SK-N-SH (cell line): ENCODE data around the gene ARID4B.

Source experiments
- CHD2 ChIP-seq: fragments of 150-350 bp; IDR thresholded peaks from 2 replicates; pipeline ENCODE4 v1.6.1; 2018; ENCODE audit warnings: low read length; ENCODE audit not compliant: partially characterized antibody
- EZH2phosphoT487 ChIP-seq: fragments of 200-600 bp; sonication (generic); IDR thresholded peaks from 2 replicates; pipeline ENCODE4 v1.6.1; 2017; ENCODE audit warnings: low read depth, mixed run types, mild to moderate bottlenecking, antibody characterized with exemption, moderate library complexity, borderline replicate concordance
- FOSL2 ChIP-seq: IDR thresholded peaks from 2 replicates; pipeline ENCODE4 v1.4.0; 2012; ENCODE audit warnings: low read depth, mild to moderate bottlenecking, moderate library complexity, borderline replicate concordance
- NRF1 ChIP-seq: IDR thresholded peaks from 2 replicates; pipeline ENCODE4 v1.6.1; 2012; ENCODE audit warnings: low read depth, mild to moderate bottlenecking, low read length
- POLR2AphosphoS5 ChIP-seq: IDR thresholded peaks from 2 replicates; pipeline ENCODE4 v1.6.1; 2012; ENCODE audit warnings: low read depth, low read length
- SMC3 ChIP-seq: IDR thresholded peaks from 2 replicates; pipeline ENCODE4 v1.6.1; 2012; ENCODE audit warnings: low read depth, low read length, improper control_type of control experiment
- YY1 ChIP-seq: IDR thresholded peaks from 2 replicates; pipeline ENCODE4 v1.4.0; 2012; ENCODE audit warnings: low read depth, mild to moderate bottlenecking
- TF ChIP-seq, protein P1 (sequence below): fragments of 200-600 bp; sonication (generic); IDR thresholded peaks from 2 replicates; pipeline ENCODE4 v1.6.1; 2017; ENCODE audit warnings: antibody characterized with exemption, mild to moderate bottlenecking, moderate library complexity
- TF ChIP-seq, protein P2 (sequence below): IDR thresholded peaks from 2 replicates; pipeline ENCODE4 v1.4.0; 2012; ENCODE audit warnings: low read depth, borderline replicate concordance
- TF ChIP-seq, protein P3 (sequence below): IDR thresholded peaks from 2 replicates; pipeline ENCODE4 v1.6.1; 2012; ENCODE audit warnings: mild to moderate bottlenecking, low read depth, low read length, moderate library complexity
- TF ChIP-seq, protein P4 (sequence below): IDR thresholded peaks from 2 replicates; pipeline ENCODE4 v1.4.0; 2012; ENCODE audit warnings: low read depth
- TF ChIP-seq, protein P5 (sequence below): IDR thresholded peaks from 2 replicates; pipeline ENCODE4; 2012
- TF ChIP-seq, protein P6 (sequence below): fragments of 150-350 bp; IDR thresholded peaks from 2 replicates; pipeline ENCODE4 v1.6.1; 2017; ENCODE audit warnings: antibody characterized with exemption, low read length, low read depth, borderline replicate concordance

DNA sequence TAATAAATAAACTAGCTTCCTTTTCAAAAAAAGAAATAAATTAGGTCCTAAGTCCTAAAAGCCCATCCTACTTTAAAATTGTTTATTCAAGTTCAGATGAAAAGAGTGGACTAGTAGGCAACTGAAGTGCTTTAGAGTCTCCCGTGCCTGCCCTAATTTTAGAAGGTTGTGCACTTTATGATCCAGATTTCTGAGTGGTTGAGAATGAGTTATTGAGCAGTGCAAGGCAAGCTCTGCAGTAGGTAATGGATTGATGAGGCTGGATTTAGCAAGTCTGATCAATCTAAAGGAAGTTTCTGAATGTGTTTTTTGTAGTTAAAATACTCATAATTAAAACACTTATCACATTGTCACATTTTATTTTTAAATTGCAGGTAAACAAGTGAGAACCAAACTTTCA, 13.4 kb upstream of the ARID4B start:
- TF ChIP-seq, protein P1, sequence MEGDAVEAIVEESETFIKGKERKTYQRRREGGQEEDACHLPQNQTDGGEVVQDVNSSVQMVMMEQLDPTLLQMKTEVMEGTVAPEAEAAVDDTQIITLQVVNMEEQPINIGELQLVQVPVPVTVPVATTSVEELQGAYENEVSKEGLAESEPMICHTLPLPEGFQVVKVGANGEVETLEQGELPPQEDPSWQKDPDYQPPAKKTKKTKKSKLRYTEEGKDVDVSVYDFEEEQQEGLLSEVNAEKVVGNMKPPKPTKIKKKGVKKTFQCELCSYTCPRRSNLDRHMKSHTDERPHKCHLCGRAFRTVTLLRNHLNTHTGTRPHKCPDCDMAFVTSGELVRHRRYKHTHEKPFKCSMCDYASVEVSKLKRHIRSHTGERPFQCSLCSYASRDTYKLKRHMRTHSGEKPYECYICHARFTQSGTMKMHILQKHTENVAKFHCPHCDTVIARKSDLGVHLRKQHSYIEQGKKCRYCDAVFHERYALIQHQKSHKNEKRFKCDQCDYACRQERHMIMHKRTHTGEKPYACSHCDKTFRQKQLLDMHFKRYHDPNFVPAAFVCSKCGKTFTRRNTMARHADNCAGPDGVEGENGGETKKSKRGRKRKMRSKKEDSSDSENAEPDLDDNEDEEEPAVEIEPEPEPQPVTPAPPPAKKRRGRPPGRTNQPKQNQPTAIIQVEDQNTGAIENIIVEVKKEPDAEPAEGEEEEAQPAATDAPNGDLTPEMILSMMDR: no peak
- no peak for TF ChIP-seq CHD2
- TF ChIP-seq POLR2AphosphoS5: no peak
- TF ChIP-seq FOSL2: no peak
- no peak for TF ChIP-seq NRF1
- no peak for TF ChIP-seq SMC3
- TF ChIP-seq YY1: no peak
- TF ChIP-seq, protein P2, sequence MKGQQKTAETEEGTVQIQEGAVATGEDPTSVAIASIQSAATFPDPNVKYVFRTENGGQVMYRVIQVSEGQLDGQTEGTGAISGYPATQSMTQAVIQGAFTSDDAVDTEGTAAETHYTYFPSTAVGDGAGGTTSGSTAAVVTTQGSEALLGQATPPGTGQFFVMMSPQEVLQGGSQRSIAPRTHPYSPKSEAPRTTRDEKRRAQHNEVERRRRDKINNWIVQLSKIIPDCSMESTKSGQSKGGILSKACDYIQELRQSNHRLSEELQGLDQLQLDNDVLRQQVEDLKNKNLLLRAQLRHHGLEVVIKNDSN: no peak
- no peak for TF ChIP-seq EZH2phosphoT487
- TF ChIP-seq, protein P3, sequence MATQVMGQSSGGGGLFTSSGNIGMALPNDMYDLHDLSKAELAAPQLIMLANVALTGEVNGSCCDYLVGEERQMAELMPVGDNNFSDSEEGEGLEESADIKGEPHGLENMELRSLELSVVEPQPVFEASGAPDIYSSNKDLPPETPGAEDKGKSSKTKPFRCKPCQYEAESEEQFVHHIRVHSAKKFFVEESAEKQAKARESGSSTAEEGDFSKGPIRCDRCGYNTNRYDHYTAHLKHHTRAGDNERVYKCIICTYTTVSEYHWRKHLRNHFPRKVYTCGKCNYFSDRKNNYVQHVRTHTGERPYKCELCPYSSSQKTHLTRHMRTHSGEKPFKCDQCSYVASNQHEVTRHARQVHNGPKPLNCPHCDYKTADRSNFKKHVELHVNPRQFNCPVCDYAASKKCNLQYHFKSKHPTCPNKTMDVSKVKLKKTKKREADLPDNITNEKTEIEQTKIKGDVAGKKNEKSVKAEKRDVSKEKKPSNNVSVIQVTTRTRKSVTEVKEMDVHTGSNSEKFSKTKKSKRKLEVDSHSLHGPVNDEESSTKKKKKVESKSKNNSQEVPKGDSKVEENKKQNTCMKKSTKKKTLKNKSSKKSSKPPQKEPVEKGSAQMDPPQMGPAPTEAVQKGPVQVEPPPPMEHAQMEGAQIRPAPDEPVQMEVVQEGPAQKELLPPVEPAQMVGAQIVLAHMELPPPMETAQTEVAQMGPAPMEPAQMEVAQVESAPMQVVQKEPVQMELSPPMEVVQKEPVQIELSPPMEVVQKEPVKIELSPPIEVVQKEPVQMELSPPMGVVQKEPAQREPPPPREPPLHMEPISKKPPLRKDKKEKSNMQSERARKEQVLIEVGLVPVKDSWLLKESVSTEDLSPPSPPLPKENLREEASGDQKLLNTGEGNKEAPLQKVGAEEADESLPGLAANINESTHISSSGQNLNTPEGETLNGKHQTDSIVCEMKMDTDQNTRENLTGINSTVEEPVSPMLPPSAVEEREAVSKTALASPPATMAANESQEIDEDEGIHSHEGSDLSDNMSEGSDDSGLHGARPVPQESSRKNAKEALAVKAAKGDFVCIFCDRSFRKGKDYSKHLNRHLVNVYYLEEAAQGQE: no peak
- TF ChIP-seq, protein P4, sequence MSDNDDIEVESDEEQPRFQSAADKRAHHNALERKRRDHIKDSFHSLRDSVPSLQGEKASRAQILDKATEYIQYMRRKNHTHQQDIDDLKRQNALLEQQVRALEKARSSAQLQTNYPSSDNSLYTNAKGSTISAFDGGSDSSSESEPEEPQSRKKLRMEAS: no peak
- TF ChIP-seq, protein P5, sequence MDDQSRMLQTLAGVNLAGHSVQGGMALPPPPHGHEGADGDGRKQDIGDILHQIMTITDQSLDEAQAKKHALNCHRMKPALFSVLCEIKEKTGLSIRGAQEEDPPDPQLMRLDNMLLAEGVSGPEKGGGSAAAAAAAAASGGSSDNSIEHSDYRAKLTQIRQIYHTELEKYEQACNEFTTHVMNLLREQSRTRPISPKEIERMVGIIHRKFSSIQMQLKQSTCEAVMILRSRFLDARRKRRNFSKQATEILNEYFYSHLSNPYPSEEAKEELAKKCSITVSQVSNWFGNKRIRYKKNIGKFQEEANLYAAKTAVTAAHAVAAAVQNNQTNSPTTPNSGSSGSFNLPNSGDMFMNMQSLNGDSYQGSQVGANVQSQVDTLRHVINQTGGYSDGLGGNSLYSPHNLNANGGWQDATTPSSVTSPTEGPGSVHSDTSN: no peak
- TF ChIP-seq, protein P6, sequence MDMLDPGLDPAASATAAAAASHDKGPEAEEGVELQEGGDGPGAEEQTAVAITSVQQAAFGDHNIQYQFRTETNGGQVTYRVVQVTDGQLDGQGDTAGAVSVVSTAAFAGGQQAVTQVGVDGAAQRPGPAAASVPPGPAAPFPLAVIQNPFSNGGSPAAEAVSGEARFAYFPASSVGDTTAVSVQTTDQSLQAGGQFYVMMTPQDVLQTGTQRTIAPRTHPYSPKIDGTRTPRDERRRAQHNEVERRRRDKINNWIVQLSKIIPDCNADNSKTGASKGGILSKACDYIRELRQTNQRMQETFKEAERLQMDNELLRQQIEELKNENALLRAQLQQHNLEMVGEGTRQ: no peak
